ENCODE data around the gene PAX6. TPM values are rescaled to one million over a fixed set of nuclear protein-coding genes. Genes with fewer than 3 reads are reported as not detected.
A peak's percentile ranks its signal among the peaks of the same experiment; 100 is the strongest.

Gene PAX6
- total RNA-seq, 2 donors from 2014 or later: not detected

DNA sequence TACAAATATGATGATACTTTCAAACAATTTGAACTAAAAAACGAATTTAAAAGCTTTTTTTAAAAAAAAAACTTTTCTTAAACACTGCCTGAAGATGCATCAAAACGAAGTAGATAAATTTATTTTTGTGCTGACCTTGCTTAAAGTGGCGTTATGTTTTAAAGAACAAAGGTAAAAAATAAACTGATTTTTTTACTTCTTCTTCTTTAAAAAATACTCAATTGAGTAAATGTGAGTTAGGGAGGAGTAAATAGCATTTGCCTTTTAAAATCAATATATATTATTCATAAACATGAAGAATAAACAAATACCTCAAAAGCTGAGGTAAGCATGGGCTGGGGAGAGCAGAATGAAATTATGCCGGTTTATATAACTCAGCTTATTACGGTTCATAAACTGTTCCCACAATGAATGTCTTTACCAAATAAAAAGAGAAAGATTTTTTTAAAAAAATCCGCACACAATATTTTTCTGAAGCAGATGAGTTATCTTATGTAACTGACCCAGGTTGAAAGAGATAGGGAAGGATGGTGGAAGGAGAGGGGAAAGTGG is 9.0 kb downstream of the PAX6 start:
- Mint-ChIP-seq H3K27me3 (peaks cover 63 to 77% of the 10 kb centered on the region in 2 donors), H3K4me3 (no peak overlapping the region), H3K36me3 (peaks cover 35% of the 10 kb centered on the region), H3K9me3 (peaks cover 4% of the 10 kb centered on the region), H3K27ac (no peak overlapping the region), H3K4me1 (ENCODE audit: low read depth in 2 of 2) (peaks cover 43 to 44% of the 10 kb centered on the region in 2 donors)
- DNase-seq (ENCODE audit: low spot score) (no peak), ATAC-seq (no peak)

DNA sequence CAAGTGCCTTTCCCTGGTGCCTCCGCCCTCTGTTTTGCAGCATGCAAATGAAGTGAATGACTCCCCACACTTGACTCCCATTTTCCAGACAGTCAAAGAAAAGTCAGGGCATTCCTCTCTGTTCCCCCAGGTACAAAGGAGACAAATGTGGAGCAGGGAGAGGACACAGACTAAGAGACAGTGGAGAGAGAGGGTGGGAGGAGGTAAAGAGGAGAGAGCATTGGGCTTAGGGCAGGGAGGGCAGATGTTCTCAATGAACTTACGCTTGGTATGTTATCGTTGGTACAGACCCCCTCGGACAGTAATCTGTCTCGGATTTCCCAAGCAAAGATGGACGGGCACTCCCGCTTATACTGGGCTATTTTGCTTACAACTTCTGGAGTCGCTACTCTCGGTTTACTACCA is 9.8 kb downstream of the PAX6 start:
- Mint-ChIP-seq H3K36me3 (peaks cover 35% of the 10 kb centered on the region), H3K9me3 (peaks cover 4% of the 10 kb centered on the region), H3K4me3 (no peak overlapping the region), H3K27me3 (peaks cover 63 to 78% of the 10 kb centered on the region in 2 donors), H3K4me1 (ENCODE audit: low read depth in 2 of 2) (peaks cover 40 to 44% of the 10 kb centered on the region in 2 donors), H3K27ac (no peak overlapping the region)
- ATAC-seq (no peak), DNase-seq (ENCODE audit: low spot score) (no peak)

DNA sequence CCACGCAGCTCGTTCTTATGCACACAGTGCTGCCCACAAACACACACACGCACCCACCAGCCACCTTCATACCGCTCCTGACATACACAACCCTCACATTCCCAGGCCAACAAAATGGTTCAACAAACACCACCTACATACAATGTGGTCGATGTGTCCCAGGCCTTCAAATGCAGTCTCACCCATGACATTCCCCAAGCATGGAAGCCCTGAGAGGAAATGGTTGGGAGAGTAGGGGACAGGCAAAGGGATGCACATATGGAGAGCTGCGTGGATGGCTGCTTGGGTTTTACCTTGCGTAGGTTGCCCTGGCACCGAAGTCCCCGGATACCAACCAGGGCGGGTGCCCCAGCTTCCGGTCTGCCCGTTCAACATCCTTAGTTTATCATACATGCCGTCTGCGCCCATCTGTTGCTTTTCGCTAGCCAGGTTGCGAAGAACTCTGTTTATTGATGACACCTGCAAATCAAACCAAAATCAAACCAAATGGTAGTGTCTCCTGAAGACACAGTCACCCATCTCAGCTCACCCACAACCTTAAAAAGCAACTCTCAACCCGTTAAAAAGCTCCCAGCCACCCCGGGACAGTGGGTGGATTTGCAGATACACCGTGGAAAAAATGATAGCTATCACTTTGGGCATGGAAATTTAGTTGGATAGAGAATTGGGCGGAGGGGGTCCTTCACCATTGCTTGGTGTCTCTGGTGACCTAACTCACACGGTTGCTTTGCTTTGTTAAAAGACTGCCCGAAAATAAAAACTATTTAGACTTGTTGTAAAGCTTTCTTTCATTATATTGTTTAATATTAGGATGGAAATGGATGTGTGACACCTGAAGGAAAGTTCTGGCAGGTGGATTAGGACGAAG is 10.5 kb downstream of the PAX6 start:
- peak overlapping the region in 1 of 2 donors; percentile 20 for H3K27ac Mint-ChIP-seq
- DNase-seq (ENCODE audit: low spot score) (no peak), ATAC-seq (no peak)
- peaks cover 35% of the 10 kb centered on the region for H3K36me3 Mint-ChIP-seq
- peaks cover 63 to 85% of the 10 kb centered on the region in 2 donors for H3K27me3 Mint-ChIP-seq
- peaks cover 40 to 44% of the 10 kb centered on the region in 2 donors for H3K4me1 Mint-ChIP-seq (ENCODE audit: low read depth in 2 of 2)
- H3K9me3 Mint-ChIP-seq: peaks cover 4% of the 10 kb centered on the region
- H3K4me3 Mint-ChIP-seq: peak overlapping the region; percentile 26

DNA sequence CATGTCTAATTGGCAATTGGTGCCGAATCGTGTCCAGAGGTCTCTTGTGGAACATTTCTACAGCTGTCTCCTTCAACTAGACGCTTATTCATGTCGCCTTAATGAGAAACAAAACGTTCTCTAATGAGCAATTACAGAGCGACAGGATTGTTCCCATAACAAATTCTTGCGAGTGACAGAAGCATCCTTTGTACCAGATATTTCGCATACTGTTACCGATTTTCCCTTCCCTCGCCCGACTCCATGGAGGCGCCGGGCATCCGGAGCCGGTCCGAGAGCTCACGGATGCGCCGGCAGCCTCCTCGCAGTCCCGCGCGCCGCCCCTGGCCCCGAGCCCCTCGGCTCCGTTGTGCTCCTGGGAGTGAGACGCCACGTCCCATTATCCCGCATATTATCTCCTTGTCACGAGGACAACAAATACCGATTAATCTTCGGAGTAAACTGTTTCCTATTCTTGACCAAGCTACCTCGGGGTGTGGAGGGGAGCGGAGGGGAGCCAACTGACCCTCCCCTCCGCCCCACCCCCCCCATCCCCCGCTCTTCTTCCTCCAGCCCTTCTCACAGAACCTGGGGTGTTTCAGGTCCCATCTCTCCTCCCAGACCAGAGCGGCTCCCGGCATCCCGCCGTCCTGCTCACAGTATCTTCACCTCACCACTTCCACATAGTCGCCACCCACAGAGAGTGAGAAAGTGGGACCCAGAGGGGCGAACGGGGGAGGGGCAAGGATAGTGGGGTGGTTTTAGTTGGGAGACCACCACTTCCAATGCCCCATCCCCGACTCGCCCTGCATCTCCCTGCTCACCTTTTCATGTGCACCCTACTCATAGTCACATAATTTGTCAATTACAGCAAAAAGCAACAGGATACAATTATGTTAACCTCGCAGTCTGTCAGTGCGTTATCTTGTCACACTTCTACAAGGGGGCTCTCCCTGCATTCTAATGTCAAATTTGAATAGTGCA is 11.4 kb downstream of the PAX6 start:
- Mint-ChIP-seq H3K27me3 (peaks cover 65 to 87% of the 10 kb centered on the region in 2 donors), H3K9me3 (peaks cover 4% of the 10 kb centered on the region), H3K4me3 (peak overlapping the region; percentile 26), H3K27ac (peak overlapping the region in 1 of 2 donors; percentile 20), H3K4me1 (ENCODE audit: low read depth in 2 of 2) (peaks cover 38 to 43% of the 10 kb centered on the region in 2 donors), H3K36me3 (peaks cover 33% of the 10 kb centered on the region)
- ATAC-seq (peak in 1 of 2 donors; percentile 32), DNase-seq (ENCODE audit: low spot score) (no peak)

DNA sequence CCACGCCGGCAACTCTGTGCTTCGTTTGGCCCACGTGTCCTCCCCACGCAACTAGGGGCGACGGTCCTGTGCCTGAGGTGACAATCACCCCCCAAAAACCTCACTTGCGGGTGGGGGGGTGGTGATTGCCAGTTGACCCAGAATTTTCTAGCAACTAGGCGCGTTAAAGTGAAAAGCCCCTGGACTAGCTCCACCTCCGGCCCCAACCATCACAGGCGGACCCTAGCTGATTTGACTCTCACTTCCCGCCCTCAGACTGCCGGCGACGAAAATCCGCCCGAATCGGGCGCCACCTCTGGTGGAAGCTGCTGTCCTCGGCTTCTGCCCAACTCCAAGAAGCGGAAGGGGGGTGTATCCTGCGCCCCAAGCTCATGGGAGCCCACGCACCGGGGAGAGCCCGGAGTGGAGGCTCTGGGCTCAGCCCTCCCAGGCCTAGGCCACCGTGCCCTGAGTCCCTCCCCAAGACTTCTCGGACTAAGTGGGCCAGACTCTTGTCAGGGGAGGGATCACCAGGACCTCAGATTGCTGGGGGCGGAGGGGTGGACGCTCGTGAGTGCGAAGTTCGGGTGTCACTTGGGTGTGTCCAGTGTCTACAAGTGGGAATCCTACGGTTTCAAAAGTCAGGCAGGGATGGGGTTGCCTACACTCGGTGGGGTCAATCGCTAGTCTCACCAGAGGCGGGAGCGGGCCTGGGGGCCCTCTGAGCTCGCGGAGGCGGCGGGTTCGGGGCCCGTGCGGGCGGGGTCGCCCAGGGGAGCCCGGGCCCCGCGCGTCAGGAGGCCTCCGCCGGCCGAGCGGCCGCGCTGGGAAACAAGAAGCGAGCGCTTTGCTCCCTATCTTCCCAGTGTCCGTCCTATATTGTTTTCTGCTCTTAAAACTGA is 12.3 kb downstream of the PAX6 start:
- no peak overlapping the region for H3K27ac Mint-ChIP-seq
- H3K36me3 Mint-ChIP-seq: peaks cover 24% of the 10 kb centered on the region
- no peak overlapping the region for H3K4me3 Mint-ChIP-seq
- peak in 1 of 2 donors; percentile 48 for ATAC-seq
- H3K4me1 Mint-ChIP-seq (ENCODE audit: low read depth in 2 of 2): peaks cover 29 to 34% of the 10 kb centered on the region in 2 donors
- H3K27me3 Mint-ChIP-seq: peaks cover 61 to 86% of the 10 kb centered on the region in 2 donors
- peaks cover 4% of the 10 kb centered on the region for H3K9me3 Mint-ChIP-seq
- no peak for DNase-seq (ENCODE audit: low spot score)

DNA sequence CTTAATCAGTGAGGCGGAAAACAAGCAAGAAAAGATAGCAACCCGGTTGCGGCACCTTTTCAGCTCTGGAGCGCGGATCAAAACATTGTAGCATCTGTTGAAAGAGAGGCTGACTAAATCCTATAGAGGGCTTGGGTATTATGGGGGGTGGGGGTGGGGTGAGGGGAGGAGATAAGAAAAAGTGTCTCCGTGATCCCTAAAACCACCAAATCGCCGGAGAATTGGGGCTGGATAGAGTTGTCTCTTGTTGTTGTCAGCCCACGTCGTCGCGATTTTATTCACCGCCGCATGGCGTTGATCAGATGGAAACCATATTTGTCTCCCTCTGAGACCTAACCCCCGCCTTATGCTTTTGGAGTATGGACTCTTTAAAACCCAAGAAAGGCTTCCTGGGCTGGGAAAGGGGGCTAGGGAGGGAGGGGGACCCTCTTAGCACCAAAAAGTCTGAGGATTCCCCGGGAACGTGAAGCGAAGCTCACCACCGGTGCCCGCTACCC is 13.0 kb downstream of the PAX6 start:
- DNase-seq (ENCODE audit: low spot score): no peak
- no peak overlapping the region for H3K4me3 Mint-ChIP-seq

DNA sequence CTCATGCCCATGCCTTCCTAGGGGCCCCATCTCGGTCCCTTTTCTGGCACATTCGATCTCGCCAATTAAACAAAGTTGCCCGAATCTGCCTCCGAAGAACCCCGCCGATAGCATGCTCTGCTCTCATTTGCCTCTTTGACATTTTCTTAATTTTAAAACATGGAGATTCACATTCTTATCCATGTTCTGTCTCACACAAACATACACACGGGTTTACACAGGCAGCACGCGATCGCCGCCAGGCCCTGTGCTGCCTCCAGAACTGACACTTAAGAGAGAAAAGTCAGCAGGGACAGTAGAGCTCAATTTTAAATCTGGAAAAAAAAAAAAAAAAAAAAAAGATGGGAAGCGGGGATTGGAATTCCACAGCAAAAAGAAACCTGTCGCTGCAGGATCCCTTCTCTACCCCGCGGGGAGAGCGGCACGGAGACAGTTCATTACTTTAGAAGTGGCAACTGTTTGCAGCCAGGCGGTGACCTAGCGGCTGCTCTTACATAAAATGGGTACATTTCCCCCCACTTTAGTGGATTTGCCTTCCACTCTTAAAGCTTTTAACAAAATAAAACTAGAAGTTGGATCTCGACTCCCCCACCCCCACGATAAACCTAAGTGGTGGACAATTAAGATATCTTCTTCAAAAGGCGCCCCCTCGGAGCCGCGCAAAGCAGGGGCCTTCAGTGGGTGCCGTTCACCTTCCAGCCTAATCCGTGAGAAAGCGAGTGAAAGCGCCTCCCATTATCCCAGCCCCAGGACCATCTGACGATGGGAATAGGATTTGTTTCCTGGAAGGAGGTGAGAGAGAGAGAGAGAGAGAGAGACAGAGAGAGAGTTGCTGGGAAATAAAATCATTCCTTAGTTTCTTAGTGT is 13.7 kb downstream of the PAX6 start:
- Mint-ChIP-seq H3K9me3 (peaks cover 4% of the 10 kb centered on the region), H3K4me3 (no peak overlapping the region), H3K27ac (no peak overlapping the region), H3K36me3 (peaks cover 10% of the 10 kb centered on the region), H3K27me3 (peaks cover 53 to 85% of the 10 kb centered on the region in 2 donors), H3K4me1 (ENCODE audit: low read depth in 2 of 2) (peaks cover 17 to 21% of the 10 kb centered on the region in 2 donors)
- no peak for DNase-seq (ENCODE audit: low spot score)
- no peak for ATAC-seq

More for the DNA sequence above, 13.0 kb downstream of the PAX6 start:
- Mint-ChIP-seq H3K27ac (no peak overlapping the region), H3K9me3 (peaks cover 4% of the 10 kb centered on the region), H3K36me3 (peaks cover 17% of the 10 kb centered on the region), H3K4me1 (ENCODE audit: low read depth in 2 of 2) (peaks cover 22 to 28% of the 10 kb centered on the region in 2 donors), H3K27me3 (peaks cover 54 to 85% of the 10 kb centered on the region in 2 donors)
- no peak for ATAC-seq

DNA sequence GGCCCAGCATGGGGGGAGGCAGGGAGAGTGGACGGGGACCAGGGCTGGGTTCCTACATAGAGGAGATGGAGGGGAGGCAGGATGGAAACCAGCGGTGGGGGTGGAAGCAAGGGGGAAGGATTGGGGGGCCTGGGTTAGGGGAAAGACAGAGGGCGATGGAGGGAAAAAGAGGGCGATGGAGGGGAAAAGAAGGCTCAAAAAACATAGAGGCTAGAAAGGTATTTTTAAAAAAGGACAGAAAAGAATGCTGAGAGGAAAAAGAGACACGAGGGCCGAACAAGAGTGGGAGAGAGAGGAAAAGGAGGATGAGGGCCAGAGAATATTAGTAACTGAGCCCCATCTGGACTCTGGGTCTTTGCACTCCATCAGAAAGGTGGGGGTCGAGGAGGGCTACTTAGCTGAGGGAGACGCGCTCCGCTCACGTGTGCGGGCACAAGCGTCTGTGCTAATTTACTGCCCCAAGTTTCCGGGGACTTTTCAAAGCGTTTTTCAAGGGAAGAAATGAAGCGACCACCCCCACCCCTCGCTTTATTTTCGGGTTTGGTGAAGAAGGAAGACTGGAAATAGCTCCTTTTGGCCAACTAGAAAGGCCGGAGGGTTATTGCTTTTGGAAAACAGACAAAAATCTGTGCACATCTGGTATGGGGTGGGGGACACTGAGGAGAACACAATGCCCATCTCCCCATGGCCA is 14.5 kb downstream of the PAX6 start:
- Mint-ChIP-seq H3K4me1 (ENCODE audit: low read depth in 2 of 2) (peaks cover 17% of the 10 kb centered on the region in 2 donors), H3K4me3 (no peak overlapping the region), H3K27ac (no peak overlapping the region), H3K27me3 (peaks cover 49 to 79% of the 10 kb centered on the region in 2 donors), H3K36me3 (peaks cover 8% of the 10 kb centered on the region), H3K9me3 (peaks cover 4% of the 10 kb centered on the region)
- ATAC-seq (no peak), DNase-seq (ENCODE audit: low spot score) (no peak)

DNA sequence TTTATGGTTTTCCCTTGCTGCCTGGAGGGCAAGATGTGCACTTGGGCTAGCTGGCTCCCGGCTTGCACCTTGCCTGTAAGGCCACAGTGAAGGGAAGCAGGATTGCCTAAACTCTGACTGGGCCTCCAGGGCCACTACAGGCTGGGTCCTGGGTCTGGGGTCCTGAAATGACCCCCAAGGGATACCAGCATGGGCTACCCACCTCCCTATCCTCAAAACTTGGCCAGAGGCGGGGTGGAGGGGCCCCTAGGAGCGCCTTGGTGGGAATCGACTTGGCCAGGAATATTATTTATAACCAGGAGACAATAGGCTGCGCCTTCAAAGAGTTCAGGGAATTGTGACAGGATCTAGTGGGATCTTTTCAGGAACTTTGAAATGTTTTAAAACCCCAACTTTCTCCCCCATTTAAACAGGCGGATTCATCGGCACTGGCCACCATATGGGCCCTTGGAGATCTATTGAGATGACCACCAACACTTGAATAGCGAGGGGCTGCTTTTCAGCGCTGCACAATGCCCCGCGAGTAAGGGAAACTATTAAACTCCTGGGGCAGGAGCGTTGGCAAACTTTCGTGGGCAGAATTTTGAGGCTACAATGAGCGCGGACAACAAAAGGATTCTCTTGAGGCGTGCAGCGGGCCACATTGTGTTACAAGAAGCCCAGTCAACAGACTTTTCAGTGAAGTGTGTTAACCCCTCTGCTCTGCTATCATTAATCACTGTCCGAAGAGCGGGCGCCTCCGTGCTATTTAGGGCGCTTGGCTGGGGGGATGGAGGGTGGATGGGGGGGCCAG is 15.2 kb downstream of the PAX6 start:
- Mint-ChIP-seq H3K27ac (no peak overlapping the region), H3K4me3 (no peak overlapping the region), H3K27me3 (peaks cover 45 to 72% of the 10 kb centered on the region in 2 donors), H3K36me3 (peaks cover 8% of the 10 kb centered on the region), H3K9me3 (peaks cover 4% of the 10 kb centered on the region), H3K4me1 (ENCODE audit: low read depth in 2 of 2) (peaks cover 16 to 17% of the 10 kb centered on the region in 2 donors)
- no peak for ATAC-seq
- no peak for DNase-seq (ENCODE audit: low spot score)

DNA sequence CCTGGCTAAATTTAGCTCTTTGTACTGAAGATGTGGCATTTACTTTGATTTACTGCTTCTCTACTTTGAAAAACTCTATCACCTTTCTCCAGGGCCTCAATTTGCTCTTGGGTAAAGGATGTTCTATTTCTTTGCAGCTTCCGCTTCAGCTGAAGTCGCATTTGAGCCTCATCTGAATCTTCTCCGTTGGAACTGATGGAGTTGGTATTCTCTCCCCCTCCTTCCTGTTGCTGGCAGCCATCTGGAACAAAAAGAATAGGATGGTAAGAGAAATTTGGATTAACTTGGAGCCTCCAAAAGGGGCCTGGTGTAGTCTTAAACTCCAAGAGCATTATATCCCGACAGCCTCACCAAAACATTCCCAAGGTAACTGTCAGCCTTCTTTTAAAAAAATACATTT is 16.6 kb downstream of the PAX6 start:
- H3K36me3 Mint-ChIP-seq: no peaks in the 10 kb centered on the region
- H3K9me3 Mint-ChIP-seq: no peaks in the 10 kb centered on the region
- ATAC-seq (no peak), DNase-seq (ENCODE audit: low spot score) (no peak)
- no peak overlapping the region for H3K27ac Mint-ChIP-seq
- peaks cover 4 to 7% of the 10 kb centered on the region in 2 donors for H3K4me1 Mint-ChIP-seq (ENCODE audit: low read depth in 2 of 2)
- peaks cover 38 to 58% of the 10 kb centered on the region in 2 donors for H3K27me3 Mint-ChIP-seq
- H3K4me3 Mint-ChIP-seq: no peak overlapping the region

DNA sequence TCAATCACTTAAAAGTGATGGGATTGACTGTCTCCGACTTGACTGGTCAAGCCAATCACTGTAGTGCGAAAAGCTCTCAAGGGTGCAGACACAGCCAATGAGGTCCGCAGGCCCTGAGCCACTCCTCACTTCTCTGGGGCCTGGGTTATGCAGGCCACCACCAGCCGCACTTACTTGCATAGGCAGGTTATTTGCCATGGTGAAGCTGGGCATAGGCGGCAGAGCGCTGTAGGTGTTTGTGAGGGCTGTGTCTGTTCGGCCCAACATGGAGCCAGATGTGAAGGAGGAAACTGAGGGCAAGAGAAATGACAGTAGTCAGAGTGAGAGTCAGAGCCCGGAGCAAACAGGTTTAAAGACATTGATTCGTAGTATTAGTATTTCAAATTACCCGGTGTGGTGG is 17.9 kb downstream of the PAX6 start:
- DNase-seq (ENCODE audit: low spot score): no peak
- Mint-ChIP-seq H3K9me3 (no peaks in the 10 kb centered on the region), H3K27me3 (peaks cover 36 to 53% of the 10 kb centered on the region in 2 donors), H3K27ac (no peak overlapping the region), H3K4me1 (ENCODE audit: low read depth in 2 of 2) (peaks cover 4% of the 10 kb centered on the region in 2 donors), H3K4me3 (no peak overlapping the region), H3K36me3 (no peaks in the 10 kb centered on the region)
- ATAC-seq: no peak

Data from natural killer cell treated with Interleukin-12 subunit alpha and Interleukin-12 subunit beta and Interleukin-15 and Interleukin-18, amount 100 ng/mL, for 72 hours (primary cell).